OCI-M2 (cell line): Measurements from ENCODE around the gene ING4.

Experiments
- DNase-seq: peaks from one replicate; lab custom pipeline; 2025; ENCODE audit not compliant: unreplicated experiment; lab: John Stamatoyannopoulos, UW

ING4 gene

DNA sequence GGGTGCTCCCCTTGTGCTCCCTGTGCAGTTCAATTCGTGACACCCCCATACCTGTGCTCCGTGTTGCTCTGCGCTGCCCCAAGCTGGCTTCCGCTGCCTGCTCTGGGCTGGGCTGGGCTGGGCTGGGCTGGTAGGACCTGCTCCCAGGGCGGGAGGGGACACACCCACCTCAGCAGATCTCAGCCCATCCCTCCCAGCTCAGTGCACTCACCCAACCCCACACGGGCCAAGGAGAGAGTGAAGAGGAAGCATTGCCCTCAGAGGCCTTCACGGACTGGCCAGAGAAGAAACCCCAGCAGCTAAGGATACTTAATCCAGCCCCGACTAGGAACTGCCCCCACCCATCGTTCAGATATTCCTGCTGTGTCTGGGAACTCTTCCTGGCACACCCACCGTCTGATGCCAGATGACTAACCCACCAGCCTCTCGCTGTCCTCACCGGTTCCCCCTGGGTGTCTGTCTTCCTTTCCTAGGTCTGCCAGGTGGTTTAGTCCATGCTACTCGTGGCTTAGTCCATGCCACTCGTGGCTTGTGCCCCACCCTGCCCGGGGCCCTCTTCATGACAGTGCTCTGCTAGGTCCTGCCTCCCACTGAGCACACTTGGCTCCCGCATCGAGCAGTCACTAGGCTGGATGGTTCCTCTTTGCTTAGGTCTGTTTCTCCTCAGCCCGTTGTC lies 26.9 kb downstream of the ING4 start, which contains the start of gene LPAR5:
Gene LPAR5, minus strand, starts transcription at position 104 of the 676 bp plus-strand sequence. CDS start 14,711 bp downstream, outside the sequence.
- DNase-seq: no peak

DNA sequence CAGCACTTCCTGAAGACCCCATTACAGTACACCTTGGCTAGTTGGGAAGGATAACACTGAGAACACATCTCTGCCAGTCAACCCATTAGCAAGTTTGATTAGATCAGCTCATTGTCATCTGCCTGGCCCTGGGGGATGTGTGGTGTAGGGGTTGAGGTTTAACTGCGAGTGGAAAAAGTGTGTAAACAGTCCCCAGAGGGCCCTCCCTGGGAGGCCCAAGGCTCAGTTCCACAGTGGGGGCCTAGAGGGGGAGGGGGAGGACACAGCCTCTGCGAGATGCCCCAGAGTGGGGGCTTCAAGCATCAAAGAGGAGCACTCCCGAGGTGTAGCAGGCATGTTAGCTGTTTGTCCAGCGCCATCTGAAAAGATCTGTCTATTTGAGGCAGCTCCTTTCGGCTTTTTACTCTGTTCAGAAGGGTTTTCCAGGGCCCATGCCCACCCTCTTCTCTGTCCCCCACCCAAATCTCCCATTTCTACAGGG lies 27.5 kb downstream of the ING4 start:
- DNase-seq: no peak

DNA sequence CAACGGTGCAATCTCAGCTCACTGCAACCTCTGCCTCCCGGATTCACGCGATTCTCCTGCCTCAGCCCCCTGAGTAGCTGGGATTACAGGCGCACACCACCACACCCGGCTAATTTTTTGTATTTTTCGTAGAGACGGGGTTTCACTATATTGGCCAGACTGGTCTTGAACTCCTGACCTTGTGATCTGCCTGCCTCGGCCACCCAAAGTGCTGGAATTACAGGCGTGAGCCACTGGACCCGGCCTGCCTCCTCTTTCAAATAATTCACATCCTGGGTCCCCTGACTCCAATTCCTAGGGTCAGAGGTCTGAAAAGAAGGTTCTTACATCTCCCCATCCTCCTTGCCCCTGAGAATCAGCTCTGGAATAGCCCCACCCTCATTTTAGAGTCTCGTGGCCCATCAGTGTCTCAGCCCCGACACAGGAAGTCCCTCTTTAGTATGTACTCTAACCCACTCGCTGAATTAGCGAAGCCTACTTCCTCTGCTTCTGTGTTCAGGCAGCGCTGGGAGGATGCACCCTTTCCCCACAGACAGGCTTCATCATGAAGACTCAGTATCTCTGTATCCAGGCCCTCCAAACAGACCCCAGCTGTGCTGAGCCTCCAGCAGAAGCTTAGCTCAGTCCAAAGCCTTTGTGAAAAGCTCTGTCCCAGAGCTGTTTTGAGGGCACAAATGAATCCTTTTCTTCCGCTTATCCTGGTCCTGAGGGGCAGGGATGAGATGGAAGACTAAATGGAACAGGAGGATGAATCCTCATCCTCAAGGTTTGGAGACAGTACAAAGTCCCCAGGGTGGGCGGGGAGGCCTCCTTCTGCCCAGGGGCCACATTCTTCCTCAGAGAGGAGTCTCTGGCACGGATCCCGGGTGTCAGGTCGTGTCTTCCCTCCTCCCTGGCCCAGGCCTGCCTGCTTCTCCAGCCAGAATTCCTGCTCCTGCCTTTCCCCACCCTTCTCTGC lies 30.6 kb downstream of the ING4 start:
- no peak for DNase-seq

DNA sequence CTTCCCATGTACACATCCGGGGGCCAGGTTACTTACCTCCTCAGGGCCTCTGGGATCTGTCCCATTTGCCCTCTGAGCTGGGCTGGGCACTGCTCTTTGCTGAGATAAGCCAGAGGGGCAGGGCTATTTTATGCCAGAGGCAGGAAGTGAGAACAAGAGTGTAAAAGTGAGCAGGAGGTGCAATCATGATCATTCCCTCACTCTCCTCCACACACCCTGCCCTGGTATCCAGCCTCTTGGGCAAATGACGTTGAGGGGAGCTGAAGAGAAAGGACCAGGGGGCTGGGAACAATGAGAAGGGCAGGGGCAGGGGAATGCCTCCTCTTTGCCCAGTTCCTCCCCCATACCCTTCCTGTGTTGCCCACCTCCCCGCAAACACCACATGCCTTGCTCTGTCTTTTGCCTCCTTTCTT lies 31.4 kb downstream of the ING4 start:
- no peak for DNase-seq

DNA sequence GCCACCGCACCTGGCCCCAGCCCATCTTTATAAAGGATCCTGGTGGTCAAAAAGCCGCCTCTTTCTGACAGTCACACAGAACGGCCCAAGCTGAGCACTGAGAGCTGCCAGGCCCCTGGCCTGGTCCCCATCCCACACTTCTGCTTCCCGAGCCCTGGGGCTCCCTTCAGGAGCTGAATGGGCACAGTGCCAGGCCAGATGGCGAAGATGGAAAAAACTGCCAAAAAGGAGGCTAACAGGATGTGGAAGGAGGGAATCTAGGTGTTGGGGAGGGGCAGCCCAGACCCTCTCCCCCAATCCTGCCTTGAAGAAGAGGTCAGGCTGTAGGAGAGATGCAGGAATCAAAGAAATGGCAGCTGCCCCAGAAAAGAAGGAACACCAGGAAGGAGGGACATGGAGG lies 32.2 kb downstream of the ING4 start:
- DNase-seq: no peak

DNA sequence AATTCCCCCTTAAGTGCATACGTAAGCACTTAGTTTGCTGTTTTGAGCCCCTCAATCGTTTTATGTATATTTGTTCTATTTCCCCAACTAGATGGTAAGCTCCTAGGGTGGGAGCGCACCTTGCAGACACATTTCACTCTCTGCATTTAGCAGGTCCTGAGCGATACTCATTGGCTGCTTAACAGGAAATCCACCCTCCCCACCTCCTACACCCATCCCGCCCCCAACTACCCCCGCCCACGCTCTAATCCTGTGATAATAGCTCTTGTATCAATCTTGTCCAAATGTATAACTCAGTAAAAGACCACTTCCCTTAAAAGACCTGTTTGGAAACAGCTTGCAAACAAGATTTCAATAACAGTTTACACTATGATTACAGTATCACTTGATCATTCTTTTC lies 35.3 kb downstream of the ING4 start:
- DNase-seq: no peak

DNA sequence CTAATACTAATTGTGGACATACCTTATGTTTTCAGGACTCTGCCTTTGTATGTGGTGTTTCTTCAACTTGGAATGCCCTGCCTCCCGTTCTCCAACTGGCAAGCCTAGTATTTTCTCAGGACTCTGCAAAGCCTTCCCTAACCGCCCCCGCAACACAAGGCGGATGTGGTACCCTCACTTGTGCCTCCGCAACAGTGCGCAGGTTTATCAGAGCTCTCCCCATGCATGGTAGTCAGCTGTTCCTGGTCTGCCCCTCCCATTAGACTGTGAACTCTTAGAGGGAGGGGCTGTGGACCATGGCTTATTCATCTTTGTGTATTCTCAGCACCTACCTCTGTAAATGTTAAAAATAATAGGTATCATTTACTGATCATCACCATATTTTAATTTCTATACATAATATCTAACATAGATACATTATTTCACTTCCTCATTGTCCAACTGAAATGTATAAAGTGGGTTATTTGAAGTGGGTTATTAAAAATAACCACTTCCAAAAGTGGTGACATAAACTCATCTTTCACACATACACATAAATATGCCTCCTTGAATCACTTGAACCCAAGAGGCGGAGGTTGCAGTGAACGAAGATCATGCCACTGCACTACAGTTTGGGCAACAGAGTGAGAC lies 36.1 kb downstream of the ING4 start:
- DNase-seq: no peak

DNA sequence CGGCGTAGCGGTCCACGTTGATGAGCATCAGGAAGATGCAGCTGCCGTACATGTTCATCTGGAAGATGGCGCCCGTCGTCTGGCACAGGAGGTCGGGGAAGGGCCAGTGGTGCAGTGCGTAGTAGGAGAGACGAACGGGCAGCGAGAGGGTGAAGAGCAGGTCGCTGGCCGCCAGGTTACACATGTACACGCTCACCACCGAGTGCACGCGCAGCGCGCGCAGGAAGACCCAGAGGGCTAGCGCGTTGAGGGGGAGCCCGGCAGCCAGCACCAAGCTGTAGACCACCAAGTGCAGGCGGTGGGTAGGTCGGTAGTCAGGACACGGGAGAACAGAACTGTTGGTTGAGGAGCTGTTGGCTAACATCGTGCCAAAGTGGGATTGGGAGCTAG lies 42.0 kb downstream of the ING4 start:
- no peak for DNase-seq

DNA sequence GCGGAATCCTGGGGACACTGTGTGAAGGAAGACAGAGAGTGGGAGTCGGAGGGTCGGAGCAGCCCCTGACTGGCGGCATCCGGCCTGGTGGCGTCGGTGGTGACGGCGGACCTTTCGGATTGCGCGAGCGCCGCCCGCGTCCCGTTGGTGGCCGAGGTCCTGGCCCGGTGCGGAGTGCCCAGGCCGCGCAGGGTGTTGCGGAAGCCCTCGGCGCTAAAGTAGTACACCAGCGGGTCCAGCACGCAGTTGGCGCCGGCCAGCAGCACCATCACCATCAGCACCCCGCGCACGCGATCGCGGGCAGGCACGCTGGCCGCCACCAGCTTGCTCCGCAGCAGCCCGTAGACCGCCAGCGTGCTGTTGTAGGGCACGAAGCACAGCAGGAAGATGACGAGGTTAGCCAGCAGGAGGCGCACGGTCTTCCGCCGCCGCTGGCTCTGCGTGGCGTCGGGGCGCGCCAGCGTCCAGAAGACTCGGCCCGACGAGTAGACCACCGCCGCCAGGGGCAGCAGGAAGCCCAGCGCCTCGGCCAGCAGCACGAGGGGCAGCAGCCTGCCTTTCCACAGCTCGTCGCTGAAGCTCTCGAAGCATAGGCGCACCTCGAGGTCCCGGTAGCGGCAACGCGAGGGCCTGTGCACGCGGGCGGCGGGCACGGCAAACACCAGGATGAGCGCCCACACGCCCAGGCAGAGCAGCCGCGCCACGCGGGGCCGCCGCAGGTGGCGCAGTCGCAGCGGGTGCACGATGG lies 42.6 kb downstream of the ING4 start:
- DNase-seq: no peak

DNA sequence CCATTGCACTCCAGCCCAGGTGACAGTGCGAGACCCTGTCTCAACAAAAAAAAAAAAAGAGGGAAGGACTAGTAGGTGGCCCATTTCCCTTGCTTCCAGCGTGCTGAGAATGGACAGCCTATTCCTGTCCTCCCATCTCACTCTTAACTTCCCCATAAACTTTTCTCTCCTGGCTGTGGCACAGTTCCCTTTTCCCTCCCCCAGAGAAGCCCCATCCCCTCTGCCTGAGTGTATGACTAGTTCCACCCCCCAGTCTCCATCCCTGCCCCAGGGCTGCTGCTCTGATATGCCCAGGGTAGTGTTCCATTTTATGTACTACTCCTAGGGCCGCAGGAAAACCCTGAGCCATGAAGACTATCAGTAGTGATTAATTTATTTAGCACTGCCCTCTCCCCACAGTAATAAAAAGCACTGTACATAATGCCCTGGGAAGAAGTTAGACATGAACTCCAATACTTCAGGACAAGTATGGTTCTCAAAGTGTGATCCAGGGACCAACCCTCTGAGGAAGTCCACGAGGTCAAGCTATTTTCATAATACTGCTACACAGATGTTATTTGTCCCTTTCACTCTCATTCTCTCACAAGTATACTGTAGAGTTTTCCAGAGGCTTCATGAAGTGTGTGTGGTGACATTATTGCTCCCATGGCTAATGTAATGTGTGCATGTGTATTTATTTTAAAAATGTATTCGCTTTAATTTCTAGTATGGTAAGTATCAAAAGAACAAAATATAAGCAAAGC lies 44.3 kb downstream of the ING4 start:
- no peak for DNase-seq

DNA sequence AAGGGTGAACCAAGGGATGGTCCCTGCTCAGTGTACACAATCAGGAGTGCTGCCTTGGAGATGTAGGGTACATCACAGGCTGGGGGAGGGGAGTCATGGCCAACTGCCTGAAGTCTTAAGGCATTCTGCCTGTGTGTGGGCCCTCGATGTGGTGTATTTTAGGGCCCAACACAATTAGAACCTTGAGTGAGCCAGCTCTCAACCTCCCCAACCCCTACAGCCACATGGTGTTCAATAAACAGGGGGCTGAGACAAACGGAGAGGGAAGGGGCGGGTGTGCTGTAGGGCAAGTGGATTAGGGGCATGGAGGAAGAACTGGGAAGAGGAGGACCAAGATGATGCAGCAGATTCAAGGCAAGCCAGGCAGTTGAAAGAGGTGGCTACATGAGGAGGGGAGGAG lies 47.1 kb downstream of the ING4 start:
- no peak for DNase-seq

DNA sequence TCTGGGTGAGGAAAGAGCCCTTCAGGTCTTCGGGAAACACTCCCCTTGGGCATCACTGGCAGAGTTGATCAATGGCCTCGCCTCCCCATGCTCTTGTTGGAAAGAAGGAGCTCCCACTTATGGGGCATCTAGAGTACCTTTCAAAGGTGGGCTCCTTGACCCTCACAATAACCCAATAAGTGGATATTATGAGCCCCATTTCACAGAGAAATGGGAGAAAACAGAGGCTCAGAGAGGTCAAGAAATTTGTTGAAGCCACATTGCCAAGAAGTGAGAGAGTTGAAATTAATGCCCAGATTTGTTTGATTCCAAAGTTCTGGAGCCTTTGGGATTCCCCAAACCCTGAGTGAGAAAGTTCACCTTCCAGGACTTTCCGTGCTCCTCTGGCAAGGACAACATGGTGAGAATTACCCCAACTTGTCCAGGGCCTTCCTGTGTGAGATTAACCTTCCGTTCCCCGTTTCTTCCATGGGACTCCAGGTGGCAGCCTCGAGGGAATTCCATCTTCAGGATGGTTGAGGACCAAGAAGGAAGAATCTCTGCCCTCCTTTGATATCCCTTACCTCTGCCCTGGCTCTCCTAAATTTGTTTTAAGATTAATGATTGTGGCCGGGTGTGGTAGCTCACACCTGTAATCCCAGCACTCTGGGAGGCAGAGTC lies 48.3 kb downstream of the ING4 start:
- DNase-seq: no peak

DNA sequence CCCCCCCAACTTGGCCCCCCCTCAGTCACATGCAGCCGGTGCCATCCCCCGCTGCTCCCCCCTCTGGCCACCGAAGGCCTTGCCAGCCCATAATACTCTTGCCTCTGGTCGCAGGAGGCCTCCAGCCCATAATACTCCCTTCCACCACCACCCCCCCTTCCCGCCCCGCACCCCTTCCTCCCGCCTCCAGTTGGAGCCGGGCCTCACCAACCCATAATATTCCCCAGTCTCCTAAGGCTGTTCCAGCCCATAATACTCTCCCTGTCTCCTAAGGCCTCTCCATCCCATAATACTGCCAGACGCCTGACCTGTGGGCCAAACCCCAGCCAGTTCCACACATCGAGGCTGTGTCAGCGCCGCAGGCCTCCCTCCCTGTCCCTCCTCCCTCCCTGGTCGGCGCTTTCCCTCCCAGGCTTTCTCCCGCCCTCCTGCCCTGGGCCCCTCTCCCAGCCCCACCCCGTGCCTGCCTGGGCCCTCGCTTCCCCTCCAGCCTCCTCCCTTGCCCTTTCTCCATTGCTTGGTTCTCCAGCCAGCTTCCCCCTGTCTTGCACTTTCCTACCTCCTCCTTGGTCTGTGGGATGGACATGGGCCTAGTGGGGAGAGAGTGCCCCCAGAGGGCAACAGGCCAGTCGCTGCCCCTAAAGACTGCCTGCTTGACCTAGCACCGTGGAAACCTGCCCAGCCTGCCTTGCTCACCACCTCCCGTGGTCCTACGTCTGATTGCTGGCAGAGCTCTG lies 49.0 kb downstream of the ING4 start:
- DNase-seq: peak; percentile 83

DNA sequence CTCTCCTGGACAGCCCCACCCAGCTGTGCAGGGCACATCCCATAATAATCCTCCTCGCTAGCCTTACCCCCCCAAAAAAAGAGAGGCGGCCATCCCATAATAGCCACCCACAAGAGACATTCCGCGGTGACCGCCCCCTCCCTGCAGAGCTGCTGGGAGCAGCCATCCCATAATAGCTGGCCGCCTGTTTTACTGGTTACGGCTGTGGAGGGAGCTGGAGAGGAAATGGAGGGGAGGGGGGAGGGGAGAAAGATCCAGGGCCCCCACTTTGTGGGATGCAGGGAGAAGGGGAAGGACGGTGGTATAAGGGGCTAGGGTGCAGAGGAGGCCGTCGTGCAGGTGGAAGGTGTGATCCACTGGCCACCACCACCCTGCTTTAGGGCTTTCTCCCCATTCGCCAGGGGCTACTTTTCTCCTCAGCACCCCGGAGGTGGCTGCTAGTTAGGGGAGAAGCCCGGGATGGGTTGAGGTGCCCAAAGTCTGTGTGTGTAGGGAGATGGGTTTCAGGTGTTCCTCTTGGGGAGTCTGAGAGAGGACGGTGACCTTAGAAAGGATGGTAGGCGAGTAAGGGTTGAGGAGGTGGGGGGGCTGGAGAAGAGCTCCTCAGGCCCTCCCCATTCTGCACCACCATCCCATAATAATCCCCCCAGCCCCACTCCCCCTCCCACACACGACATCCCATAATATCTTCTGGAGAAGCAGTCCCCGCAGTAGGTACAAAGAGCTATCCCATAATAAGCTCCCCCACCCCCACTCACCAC lies 49.7 kb downstream of the ING4 start:
- DNase-seq: no peak

DNA sequence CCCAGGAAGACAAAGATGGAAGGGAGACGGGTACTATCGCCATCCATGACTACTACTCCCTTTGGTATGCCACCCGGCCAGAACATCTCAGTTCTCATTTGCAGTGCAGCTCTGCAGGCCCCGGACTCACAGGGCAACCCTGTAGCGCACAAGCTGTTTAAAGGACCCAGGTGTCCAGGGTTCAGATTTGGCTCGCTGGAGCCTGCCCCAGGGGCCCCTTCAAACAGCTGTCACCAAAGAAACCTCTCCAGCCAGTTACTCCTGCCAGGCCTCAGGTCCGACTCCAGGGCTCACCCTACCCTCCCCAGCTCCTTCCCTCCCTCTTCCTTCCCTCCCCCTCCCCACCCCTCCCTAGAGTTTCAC lies 50.3 kb downstream of the ING4 start:
- no peak for DNase-seq

DNA sequence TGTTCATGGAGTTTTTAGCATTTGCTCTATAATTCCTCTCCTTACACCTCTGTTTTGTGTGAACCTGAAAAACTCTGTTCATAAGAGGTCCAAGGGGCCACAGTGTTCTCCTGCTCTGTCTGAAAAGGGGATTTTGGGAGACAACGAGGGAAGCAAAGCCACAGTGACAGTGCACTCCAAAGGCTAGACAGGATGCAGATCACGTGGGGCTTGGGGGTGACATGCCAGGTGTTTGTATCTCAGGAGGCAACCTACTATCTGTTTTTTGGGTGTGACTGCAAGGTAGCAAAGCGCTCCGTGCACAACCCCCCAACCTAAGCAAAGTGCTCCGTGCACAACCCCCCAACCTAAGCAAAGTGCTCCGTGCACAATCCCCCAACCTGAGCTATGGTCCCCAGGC lies 50.7 kb downstream of the ING4 start:
- DNase-seq: no peak

DNA sequence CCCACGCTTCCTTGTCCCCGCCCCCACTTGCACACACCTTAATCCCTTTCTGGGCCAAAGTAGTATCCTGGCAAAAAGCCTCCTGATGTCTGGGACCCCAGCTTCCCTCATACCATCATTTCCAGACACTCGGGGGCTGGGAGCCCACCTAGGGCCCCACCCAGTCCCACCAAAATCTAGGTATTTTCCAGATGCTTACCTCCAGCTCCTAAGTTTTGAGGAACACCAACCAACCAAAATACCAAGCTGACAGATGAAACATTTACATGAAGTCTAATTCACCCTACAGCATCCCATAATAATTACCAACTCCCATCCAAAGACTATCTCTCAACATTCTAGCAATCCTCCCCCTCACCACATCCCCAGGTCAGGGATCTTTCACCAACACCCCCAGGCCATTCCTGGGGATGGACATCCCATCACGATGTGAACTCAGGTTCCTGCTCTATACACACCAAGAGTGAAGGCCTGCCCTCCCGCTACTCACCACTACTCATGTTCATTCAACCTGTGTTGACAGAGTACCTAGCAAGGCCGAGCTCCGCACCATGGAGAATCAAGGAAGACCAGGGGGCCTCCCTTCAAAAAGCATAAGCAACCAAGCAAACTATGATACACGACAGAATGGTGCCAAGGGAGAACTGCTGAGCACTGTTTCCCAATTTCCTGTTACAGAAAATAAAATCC lies 54.2 kb downstream of the ING4 start:
- DNase-seq: no peak
